GM21576 (cell line): ENCODE measurements around the gene PLA2G2F.

Experiments used
- ATAC-seq: cut with Tn5 transposase; IDR thresholded peaks from one replicate; pipeline ENCODE4 v1.9.1; 2021; ENCODE audit warnings: mild to moderate bottlenecking, moderate library complexity; ENCODE audit not compliant: unreplicated experiment

PLA2G2F gene

GRCh38 chr1:20138961-20139550 lies at the start of gene PLA2G2F:
TSS of gene PLA2G2F (plus strand) at chr1:20139323. CDS start at chr1:20139428, 105 bp downstream.
- no peak for ATAC-seq

- no peak for ATAC-seq
Measured at GRCh38 chr1:20089328-20090077, 49.6 kb upstream of the PLA2G2F start.

GRCh38 chr1:20090119-20090518 lies 49.0 kb upstream of the PLA2G2F start:
- no peak for ATAC-seq

GRCh38 chr1:20090641-20091040 lies 48.5 kb upstream of the PLA2G2F start:
- no peak for ATAC-seq

- ATAC-seq = no peak
Measured at GRCh38 chr1:20093303-20093702, 45.8 kb upstream of the PLA2G2F start.

DNA sequence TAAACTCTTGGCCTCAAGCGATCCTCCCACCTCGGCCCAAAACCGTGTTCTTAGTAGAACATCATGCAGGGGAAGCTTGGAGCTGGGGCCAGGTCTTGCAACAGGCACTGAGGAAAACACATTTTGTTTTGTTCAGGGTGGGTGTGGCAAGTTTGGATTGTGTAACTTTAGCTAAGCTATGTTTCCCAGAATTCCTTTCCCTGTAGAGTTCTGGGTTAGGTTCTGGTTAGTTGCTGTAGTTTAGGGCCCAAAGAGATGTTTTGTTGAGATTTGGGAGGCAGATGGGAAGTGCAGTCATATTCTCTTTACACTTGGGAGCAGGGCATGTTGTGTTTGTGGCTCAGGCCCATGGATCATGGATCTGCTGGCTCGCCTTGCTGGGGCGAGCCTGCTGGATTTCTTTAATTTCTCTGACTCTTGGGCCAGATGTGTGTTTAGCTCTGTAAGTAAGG lies 45.2 kb upstream of the PLA2G2F start:
- no peak for ATAC-seq

- no peak for ATAC-seq
Measured at GRCh38 chr1:20095564-20096434, 43.3 kb upstream of the PLA2G2F start.

DNA sequence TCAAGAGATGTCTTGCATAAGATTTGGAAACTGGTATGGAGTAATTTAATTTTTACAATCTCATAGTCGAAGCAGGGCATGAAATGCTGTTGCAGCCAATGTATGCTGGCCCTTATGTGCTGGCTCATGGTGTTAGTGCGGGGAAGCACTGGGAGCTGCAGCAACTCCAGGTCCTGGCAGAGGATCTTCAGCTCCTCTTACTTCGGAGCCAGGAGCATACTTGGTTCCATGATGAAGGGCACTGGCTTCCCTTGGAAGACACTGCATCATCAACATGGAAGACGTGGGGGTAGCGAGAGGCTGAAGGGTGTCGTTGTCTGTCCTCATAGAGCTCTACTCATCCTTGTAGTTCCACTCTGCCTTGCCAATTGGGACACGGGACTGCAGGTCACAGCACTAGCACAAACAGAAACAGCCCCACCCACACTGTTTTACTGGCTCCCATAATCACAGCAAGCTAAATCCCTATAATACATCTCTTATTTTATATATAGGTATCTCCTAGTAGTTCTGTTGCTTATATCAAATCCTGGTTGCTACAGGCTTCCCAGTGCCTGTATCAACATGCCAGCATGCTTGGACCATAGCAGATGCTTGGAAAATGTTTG lies 42.2 kb upstream of the PLA2G2F start:
- no peak for ATAC-seq

DNA sequence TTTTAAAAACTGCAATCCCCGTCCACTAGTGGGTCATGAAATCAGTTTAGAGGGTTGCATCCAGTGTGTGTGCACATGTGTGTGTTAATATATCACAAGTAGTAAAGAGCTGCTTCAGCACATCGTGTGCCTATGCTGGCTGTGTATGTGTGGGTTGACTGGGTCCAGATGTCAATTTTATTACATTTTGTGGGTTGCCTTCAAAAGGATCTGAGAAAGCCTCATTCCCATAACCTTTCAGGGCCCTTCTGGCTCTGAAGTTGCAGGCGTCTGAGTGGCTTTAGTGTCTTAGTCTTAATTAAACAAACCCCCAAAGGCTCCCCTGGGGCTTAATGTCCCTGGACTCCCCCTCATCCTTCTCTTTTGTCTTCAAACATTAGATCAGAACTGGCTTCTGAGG lies 39.6 kb upstream of the PLA2G2F start:
- no peak for ATAC-seq

DNA sequence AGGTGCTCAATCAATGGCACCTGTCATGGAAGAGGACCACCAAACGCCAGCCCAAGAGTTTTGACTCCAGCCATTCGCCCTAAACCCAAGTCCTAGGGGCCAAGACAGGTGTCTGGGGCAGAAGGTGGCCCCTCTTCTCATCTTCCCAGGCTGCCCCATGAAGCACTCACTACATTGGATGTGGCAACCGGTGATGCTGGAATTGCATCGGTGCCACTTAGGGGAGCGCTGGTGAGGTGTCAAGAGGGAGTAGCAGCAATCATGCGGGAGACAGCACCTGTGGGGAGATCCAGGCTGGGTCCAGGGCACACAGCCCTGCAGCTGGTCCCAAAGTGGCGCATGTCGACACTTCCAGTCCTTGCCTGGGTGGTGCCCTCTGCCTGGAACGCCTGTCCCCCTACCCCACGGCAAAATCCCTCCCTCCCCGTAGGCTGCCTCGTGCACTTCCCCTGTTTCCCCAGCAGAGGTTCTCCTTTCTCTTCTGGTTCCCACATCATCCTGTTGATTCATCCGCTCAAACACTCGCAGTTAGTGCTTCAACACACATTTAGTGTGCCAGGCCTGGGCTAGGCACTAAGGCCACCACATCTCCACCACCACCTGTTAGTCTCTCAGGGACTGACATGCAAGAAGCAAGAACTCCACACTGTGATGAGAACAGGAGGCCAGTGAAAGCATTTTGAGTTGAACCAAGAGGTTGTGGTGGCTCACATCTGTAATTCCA lies 38.3 kb upstream of the PLA2G2F start:
- no peak for ATAC-seq

DNA sequence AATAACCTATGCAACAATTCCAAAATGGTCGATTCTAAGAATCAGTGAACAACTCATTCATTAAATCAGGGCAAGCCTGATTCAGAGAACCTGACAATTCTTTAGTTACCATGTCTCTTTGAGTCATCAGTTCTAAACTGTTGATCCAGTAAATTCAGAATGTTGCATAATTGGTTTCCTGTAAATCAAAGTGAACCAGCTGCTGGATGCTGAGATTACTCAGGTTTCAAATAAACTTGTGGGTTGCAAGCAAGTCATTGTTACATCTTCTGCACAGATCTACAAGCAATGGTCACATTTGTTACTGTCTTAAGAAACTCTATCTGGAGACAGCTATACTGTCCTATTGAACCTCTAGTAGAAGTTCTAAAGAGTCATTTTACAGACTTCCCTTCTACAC lies 36.2 kb upstream of the PLA2G2F start:
- no peak for ATAC-seq

GRCh38 chr1:20105856-20106255 lies 33.3 kb upstream of the PLA2G2F start:
- no peak for ATAC-seq

GRCh38 chr1:20107351-20107750 lies 31.8 kb upstream of the PLA2G2F start:
- no peak for ATAC-seq

DNA sequence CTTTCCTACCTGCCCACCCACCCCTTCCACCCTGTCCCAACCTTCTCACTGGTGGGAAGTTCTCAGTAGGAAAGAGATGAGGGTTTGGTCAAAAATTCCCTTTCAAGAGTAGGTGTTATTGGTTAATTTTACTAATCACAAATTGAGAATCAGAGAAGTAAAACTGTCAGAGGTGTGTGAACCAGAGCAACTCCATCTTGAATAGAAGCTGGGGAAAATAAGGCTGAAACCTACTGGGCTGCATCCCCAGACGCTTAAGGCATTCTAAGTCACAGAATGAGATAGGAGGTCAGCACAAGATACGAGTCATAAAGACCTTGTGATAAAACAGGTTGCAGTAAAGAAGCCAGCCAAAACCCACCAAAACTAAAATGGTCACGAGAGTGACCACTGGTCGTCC lies 31.3 kb upstream of the PLA2G2F start:
- no peak for ATAC-seq

- ATAC-seq = no peak
Measured at GRCh38 chr1:20108366-20109123, 30.6 kb upstream of the PLA2G2F start.

DNA sequence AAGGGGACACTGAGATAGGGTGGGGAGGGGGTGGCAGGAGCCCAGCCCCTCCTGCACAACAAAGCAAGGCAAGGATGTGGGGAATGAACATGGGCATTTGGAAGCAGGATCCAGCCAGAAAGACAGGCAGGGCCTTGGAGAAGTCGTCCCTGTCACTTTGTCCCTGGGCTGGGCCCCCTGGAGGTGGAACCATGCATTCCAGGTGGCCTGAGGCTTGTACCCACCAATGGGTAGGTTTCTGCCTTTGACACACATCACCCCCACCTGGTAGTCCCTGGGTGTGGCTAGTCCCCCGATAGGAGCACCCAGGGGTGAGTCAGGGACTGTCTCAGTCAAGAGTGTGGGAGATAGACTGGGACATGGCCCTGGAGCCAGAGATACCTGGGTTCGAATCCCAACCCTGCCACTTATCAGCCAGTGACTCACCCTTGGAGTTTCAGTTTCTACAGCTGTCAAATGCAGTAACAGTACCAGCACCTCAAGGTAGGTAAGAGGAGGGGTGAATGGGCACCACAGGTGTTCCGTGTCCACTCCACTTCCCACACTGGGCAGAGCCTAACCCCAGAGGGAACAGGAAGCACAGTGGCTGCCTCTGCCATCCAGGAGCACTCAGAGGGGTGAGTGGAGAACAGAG lies 29.8 kb upstream of the PLA2G2F start:
- ATAC-seq = no peak

DNA sequence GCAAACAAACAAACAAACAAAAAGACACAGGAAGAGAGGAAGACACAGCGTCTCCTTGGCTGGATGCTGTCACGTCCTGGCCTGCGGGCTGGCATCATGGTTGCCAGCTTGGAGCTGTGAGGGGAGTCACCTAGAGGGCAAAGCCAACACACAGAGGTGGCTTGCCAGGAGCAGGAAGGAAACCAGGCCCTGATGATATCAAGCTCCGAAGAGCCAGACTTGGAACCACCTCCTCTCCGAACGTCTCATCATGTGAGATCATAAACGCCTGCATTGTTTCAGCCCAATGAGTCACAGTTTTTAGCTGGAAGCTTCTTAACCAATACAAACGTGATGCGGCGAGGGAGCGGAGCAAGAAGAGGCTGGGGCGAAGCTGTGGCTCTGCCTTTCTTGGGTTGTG lies 28.4 kb upstream of the PLA2G2F start:
- ATAC-seq = no peak

GRCh38 chr1:20111452-20111851 lies 27.7 kb upstream of the PLA2G2F start:
- ATAC-seq = no peak

GRCh38 chr1:20112279-20113000 lies 26.7 kb upstream of the PLA2G2F start:
- no peak for ATAC-seq
